Lower leg skin (tissue), 3 donors: Measurements from ENCODE around the gene SLC6A4.

ENCODE experiments used
- CTCF ChIP-seq, 3 donors: fragments of 450-650 bp; IDR thresholded peaks; one replicate each; pipeline ENCODE4 v1.5.1; 2016; ENCODE audit warnings: antibody characterized with exemption in 3 of 3, mild to moderate bottlenecking in 3 of 3, moderate library complexity in 2 of 3
- POLR2A ChIP-seq, 2 donors: fragments of 450-650 bp; IDR thresholded peaks; one replicate each; pipeline ENCODE4 v1.6.1; 2016 to 2017; ENCODE audit warnings: antibody characterized with exemption in 2 of 2, mild to moderate bottlenecking in 1 of 2, moderate library complexity in 1 of 2

DNA sequence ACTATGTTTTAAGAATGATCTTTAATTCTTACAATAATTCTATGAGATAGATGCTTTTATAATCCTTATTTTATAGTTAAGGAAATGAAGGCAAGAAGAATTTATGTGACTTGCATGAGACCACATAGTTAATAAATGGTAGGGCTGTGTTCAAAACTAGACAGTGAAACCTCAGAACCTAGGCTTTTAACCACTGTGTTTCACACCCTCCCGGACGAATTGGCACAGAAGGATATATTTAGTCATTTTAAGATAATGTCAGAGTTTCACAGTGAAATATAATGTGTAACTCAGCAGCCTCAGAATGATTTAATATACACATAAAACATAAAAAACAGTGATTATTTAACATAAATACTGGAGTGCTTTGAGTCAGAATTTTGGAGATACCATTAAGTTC, 61.8 kb downstream of the SLC6A4 start:
- TF ChIP-seq CTCF (IDR thresholded peaks at IDR 0.05) (no peak), POLR2A (IDR thresholded peaks at IDR 0.05) (no peak)
